Keratinocyte (primary cell): ENCODE data around the gene VPS13A.
"Not testable (repeated sequence)": the region's sequence is repeated elsewhere in the genome, so short reads cannot be mapped to it uniquely, and the experiment has no call there.

Source experiments
- CTCF ChIP-seq, 3 experiments: IDR thresholded peaks in 1 of 3; conservative IDR thresholded peaks in 1 of 3; optimal IDR thresholded peaks in 1 of 3; 2 replicates in 2 of 3; 3 replicates in 1 of 3; pipeline versions ENCODE3 to v1.5.1; 2011; ENCODE audit warnings: low read length in 3 of 3, mild to moderate bottlenecking in 3 of 3, moderate library complexity in 2 of 3, control low read depth in 1 of 3, inconsistent platforms in 1 of 3; ENCODE audit not compliant: insufficient read depth in 2 of 3; ENCODE audit errors: extremely low read depth in 1 of 3
- EZH2 ChIP-seq: IDR thresholded peaks from one replicate; pipeline ENCODE4 v1.6.1; 2012; ENCODE audit warnings: inconsistent platforms, mild to moderate bottlenecking, low read length, moderate library complexity

DNA sequence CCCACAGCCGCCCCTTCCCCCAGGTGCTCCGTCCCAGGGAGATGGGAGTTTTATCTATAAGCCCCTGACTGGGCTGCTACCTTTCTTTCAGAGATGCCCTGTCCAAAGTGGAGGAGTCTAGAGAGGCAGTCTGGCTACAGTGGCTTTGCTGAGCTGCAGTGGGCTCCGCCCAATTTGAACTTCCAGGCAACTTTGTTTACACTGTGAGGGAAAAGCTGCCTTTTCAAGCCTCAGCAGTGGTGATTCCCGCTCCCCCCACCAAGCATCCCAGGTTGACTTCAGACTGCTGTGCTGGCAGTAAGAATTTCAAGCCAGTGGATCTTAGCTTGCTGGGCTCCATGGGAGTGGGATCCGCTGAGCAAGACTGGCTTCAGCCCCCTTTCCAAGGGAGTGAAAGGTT is 90.4 kb downstream of the VPS13A start:
- not testable (repeated sequence) for TF ChIP-seq EZH2; CTCF (optimal IDR thresholded peaks at IDR 0.05 in 1 of 3, IDR thresholded peaks at IDR 0.05 in 1 of 3, conservative IDR thresholded peaks at IDR 0.05 in 1 of 3; ENCODE audit: extremely low read depth in 1 of 3, insufficient read depth in 2 of 3, low read length in 3 of 3)
